GM12872 (cell line): Measurements from ENCODE around the gene NPAS3.

Experiments used
- CTCF ChIP-seq: IDR thresholded peaks from 3 replicates; pipeline ENCODE4 v1.5.1; 2011; ENCODE audit warnings: low read depth, mild to moderate bottlenecking, low read length, moderate library complexity; ENCODE audit not compliant: insufficient read depth

The NPAS3 gene

GRCh38 chr14:33490555-33490954 is 551.9 kb downstream of the NPAS3 start:
- no peak for TF ChIP-seq CTCF

- TF ChIP-seq CTCF: no peak
These were observed 552.4 kb downstream of the NPAS3 start for GRCh38 chr14:33491112-33491511.

GRCh38 chr14:33492491-33492890 is 553.8 kb downstream of the NPAS3 start:
- TF ChIP-seq CTCF: no peak

GRCh38 chr14:33493266-33493665 is 554.6 kb downstream of the NPAS3 start:
- no peak for TF ChIP-seq CTCF

- no peak for TF ChIP-seq CTCF
These were observed 555.3 kb downstream of the NPAS3 start for GRCh38 chr14:33493990-33494389.

- no peak for TF ChIP-seq CTCF
These were observed 561.0 kb downstream of the NPAS3 start for GRCh38 chr14:33499687-33500086.

- no peak for TF ChIP-seq CTCF
These were observed 565.8 kb downstream of the NPAS3 start for GRCh38 chr14:33504246-33505099.
